HG02943 (cell line): Measurements from ENCODE around the gene TAS1R2.

Experiments
- ATAC-seq: cut with Tn5 transposase; IDR thresholded peaks from one replicate; pipeline ENCODE4 v1.9.1; 2021; ENCODE audit warnings: mild to moderate bottlenecking, low read depth, moderate library complexity; ENCODE audit not compliant: unreplicated experiment

TAS1R2 gene

GRCh38 chr1:18884727-18885126, 25.3 kb upstream of the TAS1R2 start:
- no peak for ATAC-seq

- ATAC-seq, result no peak
Observed at GRCh38 chr1:18884419-18884717, 24.9 kb upstream of the TAS1R2 start.

GRCh38 chr1:18883636-18884418, 24.4 kb upstream of the TAS1R2 start:
- no peak for ATAC-seq

GRCh38 chr1:18883079-18883478, 23.6 kb upstream of the TAS1R2 start:
- ATAC-seq, result no peak

GRCh38 chr1:18882486-18882885, 23.0 kb upstream of the TAS1R2 start:
- no peak for ATAC-seq

GRCh38 chr1:18881642-18882431, 22.4 kb upstream of the TAS1R2 start:
- no peak for ATAC-seq

- ATAC-seq, result no peak
Observed at GRCh38 chr1:18881164-18881563, 21.7 kb upstream of the TAS1R2 start.

GRCh38 chr1:18880585-18880984, 21.1 kb upstream of the TAS1R2 start:
- ATAC-seq, result no peak

GRCh38 chr1:18879791-18880309, 20.4 kb upstream of the TAS1R2 start:
- no peak for ATAC-seq

GRCh38 chr1:18879215-18879790, 19.8 kb upstream of the TAS1R2 start:
- ATAC-seq, result no peak

GRCh38 chr1:18878538-18879214, 19.2 kb upstream of the TAS1R2 start:
- no peak for ATAC-seq

GRCh38 chr1:18877282-18877681, 17.8 kb upstream of the TAS1R2 start:
- ATAC-seq, result no peak

- ATAC-seq, result no peak
Observed at GRCh38 chr1:18876210-18876609, 16.8 kb upstream of the TAS1R2 start.

GRCh38 chr1:18875796-18876128, 16.3 kb upstream of the TAS1R2 start:
- no peak for ATAC-seq

GRCh38 chr1:18875107-18875795, 15.8 kb upstream of the TAS1R2 start:
- ATAC-seq, result no peak

GRCh38 chr1:18874600-18874999, 15.1 kb upstream of the TAS1R2 start:
- ATAC-seq, result no peak

GRCh38 chr1:18874036-18874435, 14.6 kb upstream of the TAS1R2 start:
- ATAC-seq, result no peak

GRCh38 chr1:18872071-18872611, 12.7 kb upstream of the TAS1R2 start:
- ATAC-seq, result no peak

- no peak for ATAC-seq
Observed at GRCh38 chr1:18871401-18872070, 12.1 kb upstream of the TAS1R2 start.

- no peak for ATAC-seq
Observed at GRCh38 chr1:18870957-18871356, 11.5 kb upstream of the TAS1R2 start.
